GM12873 (cell line): ENCODE data around the gene ZNF200.

Experiments
- TF ChIP-seq, protein P1 (sequence below): IDR thresholded peaks from 2 replicates; pipeline ENCODE4 v1.5.1; 2012; ENCODE audit warnings: low read depth, mild to moderate bottlenecking, moderate library complexity, low read length, control low read depth; ENCODE audit not compliant: insufficient read depth; ENCODE audit errors: missing control alignments

Gene ZNF200

DNA sequence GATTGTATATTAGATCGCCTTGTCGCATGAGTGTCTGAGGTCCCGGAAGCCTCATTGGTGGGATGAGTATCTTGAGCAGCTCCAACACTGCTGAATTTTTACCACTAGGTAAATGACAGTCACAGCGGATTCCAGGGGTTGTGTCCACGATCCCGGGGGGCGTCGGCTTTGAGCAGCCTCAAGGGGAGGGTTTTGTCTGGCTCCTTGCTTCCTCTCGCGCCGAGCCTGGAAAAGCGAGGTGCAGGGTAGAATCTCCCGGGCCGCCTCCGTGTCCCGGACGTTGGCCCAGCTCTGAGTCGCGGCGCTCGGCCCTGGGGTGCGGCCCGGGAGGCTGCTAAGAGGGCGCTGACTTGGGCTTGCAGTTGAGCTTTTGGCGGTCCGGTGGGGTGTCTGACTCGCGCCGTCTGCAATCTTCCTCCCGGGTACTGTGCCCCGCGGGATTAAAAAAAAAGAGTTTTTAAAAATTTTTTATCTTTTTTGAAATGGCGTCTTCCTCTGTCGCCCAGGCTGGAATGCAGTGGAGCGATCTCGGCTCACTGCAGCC lies 42.4 kb downstream of the ZNF200 start:
- TF ChIP-seq, protein P1, sequence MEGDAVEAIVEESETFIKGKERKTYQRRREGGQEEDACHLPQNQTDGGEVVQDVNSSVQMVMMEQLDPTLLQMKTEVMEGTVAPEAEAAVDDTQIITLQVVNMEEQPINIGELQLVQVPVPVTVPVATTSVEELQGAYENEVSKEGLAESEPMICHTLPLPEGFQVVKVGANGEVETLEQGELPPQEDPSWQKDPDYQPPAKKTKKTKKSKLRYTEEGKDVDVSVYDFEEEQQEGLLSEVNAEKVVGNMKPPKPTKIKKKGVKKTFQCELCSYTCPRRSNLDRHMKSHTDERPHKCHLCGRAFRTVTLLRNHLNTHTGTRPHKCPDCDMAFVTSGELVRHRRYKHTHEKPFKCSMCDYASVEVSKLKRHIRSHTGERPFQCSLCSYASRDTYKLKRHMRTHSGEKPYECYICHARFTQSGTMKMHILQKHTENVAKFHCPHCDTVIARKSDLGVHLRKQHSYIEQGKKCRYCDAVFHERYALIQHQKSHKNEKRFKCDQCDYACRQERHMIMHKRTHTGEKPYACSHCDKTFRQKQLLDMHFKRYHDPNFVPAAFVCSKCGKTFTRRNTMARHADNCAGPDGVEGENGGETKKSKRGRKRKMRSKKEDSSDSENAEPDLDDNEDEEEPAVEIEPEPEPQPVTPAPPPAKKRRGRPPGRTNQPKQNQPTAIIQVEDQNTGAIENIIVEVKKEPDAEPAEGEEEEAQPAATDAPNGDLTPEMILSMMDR = no peak

DNA sequence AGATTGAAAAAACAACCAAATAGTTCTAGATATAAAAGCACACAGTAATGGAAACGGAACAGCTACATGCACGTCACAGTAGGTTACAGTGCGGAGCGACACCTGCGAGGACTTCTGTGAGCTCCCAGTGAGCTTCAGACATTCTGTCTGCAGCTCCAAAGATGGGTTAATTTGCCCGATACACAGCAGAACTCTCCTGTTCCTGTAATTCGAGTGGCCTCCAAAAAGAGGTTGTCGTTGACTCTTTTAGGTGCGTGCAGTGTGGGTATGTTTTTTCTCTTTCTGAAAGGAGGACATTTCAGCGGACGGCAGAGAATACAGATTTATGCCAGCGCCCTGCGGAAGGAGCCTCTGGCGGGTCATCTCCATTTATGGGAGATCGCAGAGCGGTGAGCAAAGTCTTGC lies 44.0 kb downstream of the ZNF200 start:
- TF ChIP-seq, protein P1 = no peak

DNA sequence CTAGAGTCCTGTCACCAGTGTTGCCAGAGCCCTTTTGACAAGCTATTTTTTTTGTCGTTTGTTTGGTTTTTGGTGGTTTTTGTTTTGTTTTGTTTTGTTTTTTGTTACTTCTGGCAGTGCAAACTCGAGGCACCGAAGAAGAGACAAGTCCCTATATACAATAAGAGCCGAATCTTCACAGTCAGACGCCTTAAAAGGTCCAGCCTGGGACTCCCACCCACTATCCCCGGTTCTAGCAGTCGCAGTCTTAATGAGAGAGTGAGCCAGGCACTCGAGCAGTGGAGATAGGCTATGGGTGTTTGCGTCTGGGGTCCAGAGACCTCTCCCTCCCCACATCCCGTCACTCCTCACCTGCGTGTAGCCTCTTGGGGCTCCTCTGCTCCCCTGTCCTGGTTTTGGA lies 45.1 kb downstream of the ZNF200 start:
- TF ChIP-seq, protein P1 = no peak

DNA sequence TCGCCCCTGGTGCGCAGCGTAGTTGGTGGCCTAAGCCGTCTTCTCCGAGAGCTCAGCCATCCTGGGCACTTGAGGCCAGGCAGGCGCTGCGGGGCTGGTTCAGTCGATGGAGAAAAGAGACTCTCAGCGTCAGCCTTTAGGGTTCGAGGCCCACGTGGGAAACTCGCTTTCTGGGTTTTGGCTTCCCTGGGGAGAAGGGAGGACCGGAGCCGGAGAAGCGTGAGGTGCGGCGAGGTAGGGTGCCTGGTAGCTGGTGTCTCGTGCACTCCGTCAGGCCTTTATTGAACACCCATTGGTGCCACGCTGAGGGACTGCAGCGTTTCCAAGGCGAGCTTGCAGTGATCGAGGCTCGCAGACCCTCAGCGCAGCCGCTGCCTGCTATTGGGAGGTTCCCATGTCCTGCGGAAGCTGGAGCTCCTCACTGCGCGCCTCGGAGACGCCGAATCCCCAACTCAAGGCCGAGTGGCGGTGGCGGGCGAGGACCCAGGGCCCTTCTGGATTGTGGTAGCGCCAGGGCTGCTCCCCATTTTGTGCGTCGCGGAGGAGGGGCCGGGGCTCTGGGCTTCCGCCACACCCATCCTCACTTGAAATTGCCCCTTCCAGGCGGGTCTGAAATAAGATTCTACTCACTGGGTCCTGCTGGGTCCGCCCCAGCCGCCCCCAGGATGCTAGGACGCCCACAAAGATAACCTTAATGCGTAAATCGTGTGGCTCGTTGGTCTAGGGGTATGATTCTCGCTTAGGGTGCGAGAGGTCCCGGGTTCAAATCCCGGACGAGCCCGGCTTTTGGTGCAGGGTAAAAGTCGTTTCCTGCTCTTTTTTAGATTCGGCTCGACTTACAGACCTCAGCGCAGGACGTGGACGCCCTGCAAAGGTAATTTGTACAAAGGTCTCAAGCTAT lies 45.8 kb downstream of the ZNF200 start:
- TF ChIP-seq, protein P1 = no peak

DNA sequence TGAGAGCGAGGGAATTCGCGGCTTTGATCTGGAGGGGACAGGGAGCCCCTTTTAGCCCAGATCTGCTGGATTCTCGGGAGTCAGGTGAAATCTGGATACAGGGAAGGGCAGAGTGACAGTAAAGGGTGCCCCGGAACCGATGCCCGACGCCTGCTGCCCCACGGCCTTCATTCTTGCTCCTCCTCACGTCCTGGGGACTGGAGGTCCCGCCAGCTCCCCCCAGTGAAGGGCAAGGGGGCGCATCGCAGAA lies 46.4 kb downstream of the ZNF200 start:
- TF ChIP-seq, protein P1 = no peak

DNA sequence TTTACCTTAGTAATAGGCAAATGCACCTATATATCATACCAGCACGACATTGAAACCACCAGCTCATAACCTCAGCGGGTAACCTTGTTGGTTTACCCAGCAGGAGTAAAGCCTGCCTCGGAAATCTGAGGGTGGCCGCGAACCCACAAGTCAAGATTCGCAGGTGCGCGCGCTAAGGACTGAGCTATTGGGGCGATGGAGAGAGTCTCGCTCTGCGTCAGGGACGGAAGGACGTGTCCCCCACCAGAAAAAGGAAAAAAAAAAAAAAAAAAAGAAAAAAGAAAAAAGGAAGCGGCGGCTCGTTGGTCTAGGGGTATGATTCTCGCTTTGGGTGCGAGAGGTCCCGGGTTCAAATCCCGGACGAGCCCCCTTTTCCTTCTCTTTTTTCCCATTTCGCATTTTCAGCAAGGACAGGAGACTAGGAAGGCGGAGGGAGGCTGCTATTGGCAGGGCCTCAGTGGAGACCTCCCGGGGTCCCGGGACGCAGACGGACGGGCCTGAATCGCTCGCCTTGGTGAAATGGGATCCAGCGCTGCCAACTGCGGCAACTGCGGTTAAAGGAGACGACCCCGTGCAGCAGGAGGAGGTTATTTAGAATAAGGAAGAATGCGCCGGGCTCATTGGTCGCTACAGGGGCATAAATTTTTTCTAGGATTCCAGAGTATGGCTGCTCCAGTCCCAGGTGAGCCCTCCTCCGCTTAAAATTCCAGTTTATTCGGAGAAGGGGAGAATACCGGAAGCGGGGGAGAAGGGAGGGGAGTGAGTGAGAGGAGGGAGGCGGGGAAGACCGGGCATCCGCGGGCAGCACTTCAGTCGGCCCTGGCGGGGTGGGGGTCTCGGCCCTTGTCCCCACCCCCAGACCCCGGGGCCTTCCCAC lies 46.9 kb downstream of the ZNF200 start, which contains the start of gene OR1F1:
TSS of gene OR1F1 (plus strand) at position 407 of the 877 bp plus-strand sequence.
- TF ChIP-seq, protein P1 = no peak
